RKO (cell line): Measurements from ENCODE around the gene CYP2J2.
"Not testable (repeated sequence)": the region's sequence is repeated elsewhere in the genome, so short reads cannot be mapped to it uniquely, and the experiment has no call there.

Experiments used
- DNase-seq: peaks from one replicate; pipeline ENCODE4 v3.0.0-alpha.2; 2016; ENCODE audit warnings: low spot score

The CYP2J2 gene

DNA sequence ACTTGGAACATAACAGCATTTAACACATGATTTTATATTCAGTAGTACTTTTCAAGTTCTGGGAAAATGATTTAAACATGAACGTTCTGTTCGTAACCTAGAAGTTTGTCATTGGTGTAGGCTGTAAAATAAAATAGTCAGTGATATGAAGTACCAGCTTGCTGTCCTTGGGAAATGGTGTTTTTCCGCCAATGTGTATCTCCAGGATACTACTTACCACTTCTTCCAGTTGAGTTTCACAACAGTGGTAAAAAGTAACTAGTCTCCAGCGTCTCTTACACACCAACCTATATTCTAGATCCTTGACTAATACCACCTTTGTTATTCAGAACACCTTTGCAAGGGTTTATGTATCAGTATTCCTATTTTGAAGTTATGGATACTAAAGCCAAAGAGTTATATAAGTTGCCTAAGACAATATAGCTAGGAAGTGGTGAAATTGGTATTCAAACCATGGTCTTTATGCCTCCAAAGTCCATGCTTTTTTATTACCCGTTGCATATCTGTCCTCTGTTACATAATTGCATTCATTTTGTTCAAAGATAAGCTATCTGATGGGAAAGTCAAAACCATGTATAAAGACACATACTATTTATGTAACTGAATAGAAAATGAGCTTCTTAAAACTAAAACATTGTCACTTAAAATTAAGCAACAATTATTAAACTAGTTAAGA is 68.8 kb downstream of the CYP2J2 start:
- DNase-seq: no peak

DNA sequence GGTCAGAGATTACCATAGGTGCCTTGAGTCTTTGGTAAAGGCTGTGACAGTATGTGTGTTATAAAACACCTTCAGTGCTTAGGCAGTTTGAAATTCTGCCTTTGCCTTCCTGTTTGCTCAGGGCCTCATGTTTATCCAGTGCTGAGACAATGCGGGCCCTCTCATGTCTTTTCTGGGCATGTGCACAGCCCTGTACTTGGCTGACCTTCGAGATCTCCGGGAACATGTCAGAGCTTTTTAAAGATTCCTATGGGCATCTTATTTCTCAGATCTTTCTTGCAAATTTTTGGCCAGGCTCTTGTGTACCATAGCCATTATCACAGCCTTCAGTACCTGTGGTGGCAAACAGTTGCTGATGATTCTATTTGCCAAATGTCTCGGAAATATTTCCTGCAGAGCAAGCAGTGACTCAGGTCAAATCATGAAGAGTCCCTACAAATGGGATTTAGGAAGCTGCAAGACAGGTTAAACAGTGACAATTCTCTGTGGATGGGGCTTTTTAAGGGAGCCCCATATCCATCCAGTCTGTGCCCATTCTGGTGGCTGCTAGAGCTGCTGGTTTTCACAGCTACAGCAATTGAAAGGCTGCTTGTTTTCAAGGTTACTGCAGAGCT is 69.7 kb downstream of the CYP2J2 start:
- DNase-seq: no peak

DNA sequence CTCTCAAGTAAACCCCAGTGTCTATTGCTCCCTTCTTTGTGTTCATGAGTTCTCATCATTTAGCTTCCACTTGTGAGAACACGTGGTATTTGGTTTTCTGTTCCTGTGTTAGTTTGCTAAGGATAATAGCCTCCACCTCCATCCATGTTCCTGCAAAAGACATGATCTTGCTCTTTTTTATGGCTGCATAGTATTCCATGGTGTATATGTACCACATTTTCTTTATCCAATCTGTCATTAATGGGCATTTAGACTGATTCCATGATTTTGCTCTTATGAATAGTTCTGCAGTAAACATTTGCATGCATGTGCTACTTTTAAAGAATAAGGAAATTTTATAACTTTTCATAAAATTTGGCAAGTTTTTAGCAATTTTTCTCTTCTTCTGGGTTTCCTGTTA is 71.3 kb downstream of the CYP2J2 start:
- not testable (repeated sequence) for DNase-seq

DNA sequence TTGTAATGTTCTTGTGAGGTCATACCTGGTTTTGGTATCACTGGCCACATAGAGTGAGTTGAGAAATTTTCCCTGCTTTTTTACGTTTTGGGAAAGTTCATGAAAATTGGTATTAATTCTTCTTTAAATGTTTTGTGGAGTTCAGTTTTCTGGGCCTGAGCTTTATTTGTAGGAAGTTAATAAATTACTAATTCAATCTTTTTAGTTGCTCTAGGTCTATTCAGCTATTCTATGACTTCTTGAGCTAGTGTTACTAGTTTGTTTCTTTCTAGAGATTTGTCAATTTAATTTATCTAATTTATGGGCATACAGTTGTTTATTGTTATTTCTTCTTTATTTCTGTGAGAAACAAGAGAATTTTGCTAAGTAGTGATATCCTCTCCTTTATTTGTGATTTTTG is 74.5 kb downstream of the CYP2J2 start:
- no peak for DNase-seq

- DNase-seq: no peak
Observed at GRCh38 chr1:59846895-59847282, 79.7 kb downstream of the CYP2J2 start.

- no peak for DNase-seq
Observed at GRCh38 chr1:59846209-59846894, 80.2 kb downstream of the CYP2J2 start.

GRCh38 chr1:59845091-59845490 is 81.5 kb downstream of the CYP2J2 start:
- no peak for DNase-seq
